H1 (cell line): Measurements from ENCODE around the gene ZNF37A. TPM values are rescaled to one million over a fixed set of nuclear protein-coding genes. Genes with fewer than 3 reads are reported as not detected.

Experiments used
- CTCF ChIA-PET: fragments of 300-600 bp; sonication (Branson Sonifier 250); formaldehyde crosslinking; loops from one replicate; lab custom pipeline; 2021; ENCODE audit not compliant: partially characterized antibody; lab: Charles Lee
- POLR2A ChIA-PET: fragments of 300-600 bp; sonication (Branson Sonifier 250); formaldehyde crosslinking; loops from one replicate; lab custom pipeline; 2021; ENCODE audit warnings: inconsistent platforms; ENCODE audit not compliant: partially characterized antibody; lab: Charles Lee
- DNase-seq, 2 experiments: peaks; one replicate each; pipeline versions ENCODE4 v3.0.0 to v3.0.0-alpha.2; 2010 to 2022; ENCODE audit warnings: low spot score in 2 of 2, low read depth in 1 of 2, mixed read lengths in 1 of 2
- FAIRE-seq: peaks from 2 replicates; lab custom pipeline; 2011; peaks lifted over from hg19 to GRCh38; lab: Jason Lieb, UNC
- H2AFZ ChIP-seq: 2 replicates; pipeline ENCODE4 v1.8.1; 2012; ENCODE audit warnings: low read length, inconsistent platforms
- H2AK5ac ChIP-seq: 2 replicates; pipeline ENCODE4 v1.6.1; 2013; ENCODE audit warnings: low read depth, low read length
- H2BK120ac ChIP-seq: replicated peaks from 2 replicates; pipeline ENCODE3; 2013; ENCODE audit warnings: low read depth, low read length, inconsistent platforms
- H2BK12ac ChIP-seq: 2 replicates; pipeline ENCODE4 v1.6.1; 2013; ENCODE audit warnings: low read depth, low read length
- H2BK15ac ChIP-seq: 2 replicates; pipeline ENCODE4 v1.6.1; 2013; ENCODE audit warnings: low read length
- H2BK20ac ChIP-seq: 2 replicates; pipeline ENCODE4 v1.6.1; 2013; ENCODE audit warnings: low read length
- H2BK5ac ChIP-seq: 2 replicates; pipeline ENCODE4 v1.6.1; 2013; ENCODE audit warnings: low read depth, low read length
- H3K14ac ChIP-seq: 2 replicates; pipeline ENCODE4 v1.6.1; 2013; ENCODE audit warnings: inconsistent platforms; ENCODE audit not compliant: insufficient read length
- H3K18ac ChIP-seq: 2 replicates; pipeline ENCODE4 v1.6.1; 2013; ENCODE audit warnings: low read length; ENCODE audit errors: extremely low read depth
- H3K23ac ChIP-seq: 2 replicates; pipeline ENCODE4 v1.6.1; 2013; ENCODE audit warnings: inconsistent platforms; ENCODE audit not compliant: insufficient read length
- H3K23me2 ChIP-seq: 2 replicates; pipeline ENCODE4 v1.6.1; 2013; ENCODE audit warnings: low read depth, low read length
- H3K27ac ChIP-seq: 2 replicates; pipeline ENCODE4 v1.6.1; 2011; ENCODE audit warnings: low read depth, low read length, inconsistent platforms
- H3K27me3 ChIP-seq, 4 experiments: replicated peaks in 1 of 4; 1 replicate in 1 of 4; 2 replicates in 3 of 4; pipeline versions ENCODE4 v1.6.1 to v1.8.1; 2011 to 2013; ENCODE audit warnings: low read length in 3 of 4, mild to moderate bottlenecking in 3 of 4, inconsistent platforms in 2 of 4, mixed read lengths in 2 of 4, moderate library complexity in 1 of 4; ENCODE audit not compliant: control insufficient read depth in 3 of 4, insufficient read depth in 3 of 4; ENCODE audit errors: extremely low read depth in 1 of 4
- H3K36me3 ChIP-seq, 4 experiments: 2 replicates each; pipeline versions ENCODE4 v1.6.1 to v1.8.1; 2011 to 2013; ENCODE audit warnings: mild to moderate bottlenecking in 4 of 4, low read length in 3 of 4, moderate library complexity in 2 of 4, control low read depth in 1 of 4, inconsistent platforms in 1 of 4; ENCODE audit not compliant: insufficient read depth in 4 of 4, control insufficient read depth in 2 of 4
- H3K4ac ChIP-seq: replicated peaks from 2 replicates; pipeline ENCODE3; 2013; ENCODE audit warnings: low read length, low read depth, mixed read lengths, inconsistent platforms; ENCODE audit not compliant: insufficient read length
- H3K4me1 ChIP-seq, 4 experiments: replicated peaks in 1 of 4; 1 replicate in 1 of 4; 2 replicates in 3 of 4; pipeline versions ENCODE4 v1.6.1 to v1.8.1; 2011 to 2013; ENCODE audit warnings: low read length in 3 of 4, inconsistent platforms in 2 of 4, mixed read lengths in 1 of 4; ENCODE audit not compliant: insufficient read depth in 4 of 4, control insufficient read depth in 3 of 4
- H3K4me2 ChIP-seq, 2 experiments: 2 replicates each; pipeline versions ENCODE4 v1.6.1 to v1.8.1; 2011 to 2013; ENCODE audit warnings: low read depth in 2 of 2, low read length in 2 of 2, control low read depth in 1 of 2, inconsistent platforms in 1 of 2, mild to moderate bottlenecking in 1 of 2; ENCODE audit not compliant: insufficient read depth in 1 of 2
- H3K4me3 ChIP-seq, 4 experiments: fragments of 200-600, 300-600 bp in 1 of 4; sonication (generic), shearing (Covaris generic), sonication (Bioruptor Twin) in 1 of 4; 2 replicates each; pipeline versions ENCODE4 v1.5.1 to v1.8.1; 2011 to 2016; ENCODE audit warnings: low read length in 4 of 4, low read depth in 3 of 4, control low read depth in 2 of 4, inconsistent platforms in 2 of 4, mild to moderate bottlenecking in 2 of 4, mixed read lengths in 1 of 4, moderate library complexity in 1 of 4; ENCODE audit not compliant: insufficient read depth in 2 of 4; ENCODE audit errors: extremely low read depth in 1 of 4
- H3K56ac ChIP-seq: replicated peaks from 2 replicates; pipeline ENCODE3; 2013; ENCODE audit warnings: low read depth, mild to moderate bottlenecking, mixed read lengths, low read length, inconsistent platforms; ENCODE audit not compliant: insufficient read length
- H3K79me1 ChIP-seq: 2 replicates; pipeline ENCODE4 v1.6.1; 2013; ENCODE audit warnings: low read depth, low read length, control low read depth
- H3K79me2 ChIP-seq, 2 experiments: 2 replicates each; pipeline versions ENCODE4 v1.6.1 to v1.8.1; 2012 to 2013; ENCODE audit warnings: low read length in 2 of 2, mild to moderate bottlenecking in 2 of 2, inconsistent platforms in 1 of 2; ENCODE audit not compliant: insufficient read depth in 2 of 2, control insufficient read depth in 1 of 2
- H3K9ac ChIP-seq, 4 experiments: replicated peaks in 1 of 4; 1 replicate in 1 of 4; 2 replicates in 3 of 4; pipeline versions ENCODE4 v1.6.1 to v1.8.1; 2011 to 2013; ENCODE audit warnings: low read depth in 3 of 4, low read length in 3 of 4, control low read depth in 2 of 4, mild to moderate bottlenecking in 2 of 4, moderate library complexity in 2 of 4, inconsistent platforms in 1 of 4; ENCODE audit errors: extremely low read depth in 1 of 4
- H3K9me3 ChIP-seq, 2 experiments: 2 replicates each; pipeline versions ENCODE4 v1.6.1 to v1.8.1; 2012 to 2013; ENCODE audit warnings: mild to moderate bottlenecking in 2 of 2, moderate library complexity in 2 of 2, control low read depth in 1 of 2, inconsistent platforms in 1 of 2, low read depth in 1 of 2, low read length in 1 of 2, mixed read lengths in 1 of 2; ENCODE audit not compliant: insufficient read depth in 2 of 2
- H4K20me1 ChIP-seq, 2 experiments: replicated peaks in 1 of 2; 2 replicates each; pipeline versions ENCODE3 to v1.8.1; 2011 to 2013; ENCODE audit warnings: inconsistent platforms in 2 of 2, low read length in 2 of 2, mild to moderate bottlenecking in 1 of 2; ENCODE audit not compliant: insufficient read depth in 2 of 2, control insufficient read depth in 1 of 2
- H4K5ac ChIP-seq: 2 replicates; pipeline ENCODE4 v1.6.1; 2013; ENCODE audit warnings: low read length, low read depth, mixed read lengths, inconsistent platforms; ENCODE audit not compliant: insufficient read length
- H4K8ac ChIP-seq: 2 replicates; pipeline ENCODE4 v1.8.0; 2013; ENCODE audit warnings: mild to moderate bottlenecking, moderate library complexity, low read length, inconsistent platforms; ENCODE audit not compliant: insufficient read depth; ENCODE audit errors: extremely low read depth
- H4K91ac ChIP-seq: replicated peaks from 2 replicates; pipeline ENCODE3; 2013; ENCODE audit warnings: low read length, mixed read lengths, inconsistent platforms; ENCODE audit not compliant: insufficient read length
- BRCA1 ChIP-seq: IDR thresholded peaks from 2 replicates; pipeline ENCODE4 v1.6.1; 2012; ENCODE audit warnings: low read depth, low read length, improper control_type of control experiment
- CBX8 ChIP-seq: fragments of 300-800, 300-1000 bp; sonication (generic); IDR thresholded peaks from 2 replicates; pipeline ENCODE4 v1.7.1; 2016; ENCODE audit warnings: low read depth, low read length, borderline replicate concordance
- EGR1 ChIP-seq: IDR thresholded peaks from 2 replicates; pipeline ENCODE4 v1.6.1; 2011; ENCODE audit warnings: low read depth, low read length, borderline replicate concordance
- FOSL1 ChIP-seq: IDR thresholded peaks from 2 replicates; pipeline ENCODE4 v1.6.1; 2011; ENCODE audit warnings: mild to moderate bottlenecking, low read depth, low read length, moderate library complexity; ENCODE audit not compliant: insufficient read depth
- HDAC2 ChIP-seq, 2 experiments: fragments of 300-600 bp in 1 of 2; sonication (generic) in 1 of 2; IDR thresholded peaks; 2 replicates each; pipeline ENCODE4 v1.6.1; 2011 to 2012; ENCODE audit warnings: low read depth in 2 of 2, low read length in 2 of 2, mild to moderate bottlenecking in 2 of 2, moderate library complexity in 2 of 2, borderline replicate concordance in 1 of 2, inconsistent platforms in 1 of 2
- HDAC6 ChIP-seq: IDR thresholded peaks from one replicate; pipeline ENCODE4 v1.7.1; 2012; ENCODE audit warnings: low read depth, mild to moderate bottlenecking, inconsistent platforms, low read length, moderate library complexity
- JUN ChIP-seq: IDR thresholded peaks from 2 replicates; pipeline ENCODE4 v1.6.1; 2011; ENCODE audit warnings: low read depth, mild to moderate bottlenecking, improper control_type of control experiment, low read length
- MAFK ChIP-seq: IDR thresholded peaks from 2 replicates; pipeline ENCODE4 v1.6.1; 2012; ENCODE audit warnings: low read depth, mild to moderate bottlenecking, improper control_type of control experiment, low read length
- PHF8 ChIP-seq: fragments of 200-600 bp; sonication (generic); conservative IDR thresholded peaks from 2 replicates; pipeline ENCODE4 v1.7.1; 2012; ENCODE audit warnings: low read depth, mild to moderate bottlenecking, inconsistent platforms, low read length, moderate library complexity
- RFX5 ChIP-seq: IDR thresholded peaks from 2 replicates; pipeline ENCODE4 v1.6.1; 2011; ENCODE audit warnings: low read depth, low read length, improper control_type of control experiment, borderline replicate concordance
- SAP30 ChIP-seq: fragments of 300-600 bp; sonication (generic); IDR thresholded peaks from 2 replicates; pipeline ENCODE4 v1.7.1; 2012; ENCODE audit warnings: low read length, moderate library complexity, mild to moderate bottlenecking, inconsistent platforms; ENCODE audit not compliant: insufficient read depth, insufficient replicate concordance
- SIN3A ChIP-seq, 2 experiments: IDR thresholded peaks in 1 of 2; conservative IDR thresholded peaks in 1 of 2; 2 replicates each; pipeline ENCODE4 v1.6.1; 2011 to 2012; ENCODE audit warnings: low read length in 2 of 2, improper control_type of control experiment in 1 of 2, low read depth in 1 of 2, mild to moderate bottlenecking in 1 of 2
- YY1 ChIP-seq: IDR thresholded peaks from 2 replicates; pipeline ENCODE4 v1.6.1; 2011; ENCODE audit warnings: low read depth, mild to moderate bottlenecking, low read length
- WGBS, 2 experiments: shearing (Covaris generic) in 1 of 2; methylation state at CpG; one replicate each; pipeline versions ENCODE4 v1.1.6 to v1.1.7; 2013 to 2015; ENCODE audit warnings: low lambda C conversion rate in 2 of 2, mixed read lengths in 2 of 2, inconsistent platforms in 1 of 2, low coverage in 1 of 2, missing lambda C conversion rate in 1 of 2; ENCODE audit not compliant: insufficient replicate concordance in 2 of 2, insufficient coverage in 1 of 2, insufficient read length in 1 of 2; ENCODE audit errors: extremely low coverage in 1 of 2, missing lambda C conversion rate in 1 of 2; 5-methylcytosine and 5-hydroxymethylcytosine counted together
- polyA plus RNA-seq, 7 experiments: library from polyadenylated mRNA; depleted of rRNA in 3 of 7; stranded (reverse) in 5 of 7; unstranded in 2 of 7; fragments of >200 nt in 5 of 7; fragments of 200-250 nt in 2 of 7; gene quantifications; 1 replicate in 5 of 7; 2 replicates in 1 of 7; 4 replicates in 1 of 7; pipeline versions ENCODE4 v1.2.1 to v1.2.3, GENCODE V29; 2011 to 2013; ENCODE audit warnings: missing spikeins in 2 of 7, mixed read lengths in 2 of 7
- total RNA-seq: library from RNA; stranded (reverse); fragmentation: NEBNext Ultra II Directional; extraction: Animal tissue kit (Norgen Biotek cat#: 25700); gene quantifications from 2 replicates; pipeline ENCODE4 v1.2.1, GENCODE V29; 2021

Gene ZNF37A
- total and polyA plus RNA-seq, 2 of the 8 experiments (the other 6 are each of a cell fraction or from before 2014, with no cell fraction given), result 0.97 to 12.7 TPM

- H3K23me2 ChIP-seq, result no peaks in the 10 kb centered on the region
- WGBS, 2 experiments, result 87% methylated on average over 19 of the region's 21 CpGs; no CpG with 5 or more reads in 1 of the 2 experiments
- H3K56ac ChIP-seq, result no peak overlapping the region
- no peak overlapping the region for H2BK5ac ChIP-seq
- peaks cover 24 to 50% of the 10 kb centered on the region in 2 experiments for H3K9me3 ChIP-seq
- no peak overlapping the region for H2AFZ ChIP-seq
- H3K18ac ChIP-seq, result no peak overlapping the region
- no peaks in the 10 kb centered on the region for H3K27me3 ChIP-seq
- DNase-seq, result peak in 1 of 2 experiments; percentile 43
- H3K4me1 ChIP-seq, result no peaks in the 10 kb centered on the region
- H2BK12ac ChIP-seq, result no peak overlapping the region
- no peak for FAIRE-seq
- H3K79me2 ChIP-seq, result no peaks in the 10 kb centered on the region
- H2AK5ac ChIP-seq, result no peak overlapping the region
- H2BK15ac ChIP-seq, result no peak overlapping the region
- H4K8ac ChIP-seq, result no peak overlapping the region
- H2BK120ac ChIP-seq, result no peak overlapping the region
- H3K14ac ChIP-seq, result no peak overlapping the region
- H4K20me1 ChIP-seq, result no peaks in the 10 kb centered on the region
- ChIA-PET CTCF (no interaction called here), POLR2A (no interaction called here)
- H4K91ac ChIP-seq, result no peak overlapping the region
- H3K36me3 ChIP-seq, result peaks cover 0 to 4% (median 0%) of the 10 kb centered on the region in 4 experiments; a peak in 1 of 8 replicates
- no peaks in the 10 kb centered on the region for H3K79me1 ChIP-seq
- H3K27ac ChIP-seq, result no peak overlapping the region
- H3K4me2 ChIP-seq, result peak overlapping the region; percentile 49 to 59
- no peak overlapping the region for H4K5ac ChIP-seq
- H3K23ac ChIP-seq, result no peak overlapping the region
- no peak overlapping the region for H2BK20ac ChIP-seq
- H3K4me3 ChIP-seq, result peak overlapping the region; percentile 21 to 68 (median 44); a peak in 6 of 8 replicates
- H3K4ac ChIP-seq, result no peak overlapping the region
- H3K9ac ChIP-seq, result no peak overlapping the region; a peak in 1 of 7 replicates
- TF ChIP-seq SAP30 (no peak), BRCA1 (no peak), PHF8 (no peak), MAFK (no peak), YY1 (no peak), RFX5 (no peak), FOSL1 (no peak), CBX8 (no peak), SIN3A (conservative IDR thresholded peaks at IDR 0.05 in 1 of 2, IDR thresholded peaks at IDR 0.05 in 1 of 2; ENCODE audit: low read depth in 1 of 2, low read length in 2 of 2) (no peak), EGR1 (no peak), HDAC6 (no peak), HDAC2 (IDR thresholded peaks at IDR 0.05; ENCODE audit: borderline replicate concordance in 1 of 2, low read depth in 2 of 2, low read length in 2 of 2) (no peak), JUN (no peak)
These were observed 914 bp downstream of the ZNF37A start for GRCh38 chr10:38094927-38095574.
